ENCODE data around the gene DNAJC6.

GRCh38 chr1:65420590-65421350, 111.4 kb downstream of the DNAJC6 start, which contains the start of the genes LEPR and LEPROT:
- TF ChIP-seq CTCF (IDR thresholded peaks at IDR 0.05) (no peak), ZFX (IDR thresholded peaks at IDR 0.05; ENCODE audit: borderline replicate concordance) (no peak)

Data from 22Rv1 (cell line).